Fibroblast of upper back skin (primary cell): Measurements from ENCODE around the gene ASIC4.

ENCODE experiments used
- DNase-seq: peaks from one replicate; pipeline ENCODE4 v3.0.0-alpha.2; 2013

ASIC4 gene, protein sequence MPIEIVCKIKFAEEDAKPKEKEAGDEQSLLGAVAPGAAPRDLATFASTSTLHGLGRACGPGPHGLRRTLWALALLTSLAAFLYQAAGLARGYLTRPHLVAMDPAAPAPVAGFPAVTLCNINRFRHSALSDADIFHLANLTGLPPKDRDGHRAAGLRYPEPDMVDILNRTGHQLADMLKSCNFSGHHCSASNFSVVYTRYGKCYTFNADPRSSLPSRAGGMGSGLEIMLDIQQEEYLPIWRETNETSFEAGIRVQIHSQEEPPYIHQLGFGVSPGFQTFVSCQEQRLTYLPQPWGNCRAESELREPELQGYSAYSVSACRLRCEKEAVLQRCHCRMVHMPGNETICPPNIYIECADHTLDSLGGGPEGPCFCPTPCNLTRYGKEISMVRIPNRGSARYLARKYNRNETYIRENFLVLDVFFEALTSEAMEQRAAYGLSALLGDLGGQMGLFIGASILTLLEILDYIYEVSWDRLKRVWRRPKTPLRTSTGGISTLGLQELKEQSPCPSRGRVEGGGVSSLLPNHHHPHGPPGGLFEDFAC

GRCh38 chr2:219514196-219514761, at the start of gene ASIC4:
Gene ASIC4 (plus strand): TSS chr2:219514482. CDS start chr2:219514725, 243 bp downstream.
- no peak for DNase-seq

GRCh38 chr2:219465659-219466561, 48.4 kb upstream of the ASIC4 start:
- no peak for DNase-seq

DNA sequence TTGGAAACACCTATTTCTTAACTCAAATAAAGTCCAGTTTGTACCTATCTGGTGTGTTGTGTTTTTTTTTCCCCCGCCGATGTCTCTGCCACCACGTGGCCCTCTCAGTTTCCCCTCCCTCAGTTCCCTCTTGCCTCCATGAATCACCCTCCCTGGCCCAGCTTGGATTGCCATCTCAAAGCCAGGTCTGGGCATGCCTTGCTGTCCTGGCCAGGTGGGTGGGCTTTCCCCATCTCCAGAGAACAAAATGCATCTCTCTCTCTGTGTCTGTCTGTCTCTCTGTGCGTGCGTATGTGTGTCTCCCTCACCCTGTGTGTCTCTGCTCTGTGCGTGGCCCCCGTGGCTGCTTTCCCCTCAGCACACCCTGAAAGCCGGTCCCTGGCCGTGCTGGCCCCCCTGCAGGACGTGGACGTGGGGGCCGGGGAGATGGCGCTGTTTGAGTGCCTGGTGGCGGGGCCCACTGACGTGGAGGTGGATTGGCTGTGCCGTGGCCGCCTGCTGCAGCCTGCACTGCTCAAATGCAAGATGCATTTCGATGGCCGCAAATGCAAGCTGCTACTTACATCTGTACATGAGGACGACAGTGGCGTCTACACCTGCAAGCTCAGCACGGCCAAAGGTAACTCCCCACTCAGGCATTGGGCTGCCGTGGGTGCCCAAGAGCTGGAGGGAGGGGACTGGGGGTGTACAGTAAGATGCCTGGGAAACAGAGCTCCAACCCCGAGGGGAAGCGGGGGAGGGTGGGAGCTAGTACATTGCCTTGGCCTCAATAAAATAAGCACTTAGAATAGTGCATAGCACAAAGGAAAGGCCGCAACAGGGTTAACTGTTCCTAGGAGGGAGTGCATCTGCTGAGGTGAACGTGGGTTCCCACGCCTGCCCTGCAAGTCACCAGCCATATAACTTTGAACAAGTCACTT, 47.2 kb upstream of the ASIC4 start:
- no peak for DNase-seq

DNA sequence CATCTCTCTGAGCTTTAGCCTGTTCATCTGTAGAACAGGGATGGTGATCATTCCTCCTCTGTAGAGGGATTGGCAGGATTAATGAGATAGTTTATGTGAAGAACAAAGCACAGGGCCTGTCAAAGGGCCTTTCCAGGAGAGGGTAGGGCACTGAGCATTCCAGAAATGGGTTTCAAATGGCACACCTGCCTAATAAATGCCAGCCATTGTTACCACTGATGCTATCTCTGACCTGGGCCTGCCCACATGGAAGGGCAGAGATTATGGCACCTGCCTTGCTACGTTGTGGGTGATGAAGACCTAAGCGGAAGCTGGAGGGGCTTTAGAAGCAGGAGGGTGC, 46.6 kb upstream of the ASIC4 start:
- no peak for DNase-seq

- DNase-seq = no peak
Observed at GRCh38 chr2:219468410-219469185, 45.7 kb upstream of the ASIC4 start.

DNA sequence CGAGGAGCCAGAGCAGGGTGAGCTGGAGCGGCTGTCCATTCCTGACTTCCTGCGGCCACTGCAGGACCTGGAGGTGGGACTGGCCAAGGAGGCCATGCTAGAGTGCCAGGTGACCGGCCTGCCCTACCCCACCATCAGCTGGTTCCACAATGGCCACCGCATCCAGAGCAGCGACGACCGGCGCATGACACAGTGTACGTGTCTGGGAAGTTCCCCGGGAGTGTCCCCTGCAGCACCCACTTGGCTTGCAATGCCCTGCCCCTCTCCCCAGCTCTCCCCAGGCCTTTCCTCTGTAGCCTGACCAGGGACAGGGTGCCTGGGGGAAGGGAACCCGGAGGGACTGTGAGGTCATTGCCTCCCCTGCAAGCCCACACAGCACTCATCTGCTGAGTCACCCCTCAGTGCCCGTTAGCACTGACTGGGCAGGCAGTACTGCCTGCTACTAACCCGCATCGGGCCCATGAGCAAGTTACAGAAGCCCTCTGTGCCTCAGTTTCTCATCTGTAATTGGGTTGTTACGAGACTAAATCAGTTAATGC, 45.0 kb upstream of the ASIC4 start:
- peak; percentile 41 for DNase-seq

GRCh38 chr2:219470429-219470828, 43.9 kb upstream of the ASIC4 start:
- no peak for DNase-seq

DNA sequence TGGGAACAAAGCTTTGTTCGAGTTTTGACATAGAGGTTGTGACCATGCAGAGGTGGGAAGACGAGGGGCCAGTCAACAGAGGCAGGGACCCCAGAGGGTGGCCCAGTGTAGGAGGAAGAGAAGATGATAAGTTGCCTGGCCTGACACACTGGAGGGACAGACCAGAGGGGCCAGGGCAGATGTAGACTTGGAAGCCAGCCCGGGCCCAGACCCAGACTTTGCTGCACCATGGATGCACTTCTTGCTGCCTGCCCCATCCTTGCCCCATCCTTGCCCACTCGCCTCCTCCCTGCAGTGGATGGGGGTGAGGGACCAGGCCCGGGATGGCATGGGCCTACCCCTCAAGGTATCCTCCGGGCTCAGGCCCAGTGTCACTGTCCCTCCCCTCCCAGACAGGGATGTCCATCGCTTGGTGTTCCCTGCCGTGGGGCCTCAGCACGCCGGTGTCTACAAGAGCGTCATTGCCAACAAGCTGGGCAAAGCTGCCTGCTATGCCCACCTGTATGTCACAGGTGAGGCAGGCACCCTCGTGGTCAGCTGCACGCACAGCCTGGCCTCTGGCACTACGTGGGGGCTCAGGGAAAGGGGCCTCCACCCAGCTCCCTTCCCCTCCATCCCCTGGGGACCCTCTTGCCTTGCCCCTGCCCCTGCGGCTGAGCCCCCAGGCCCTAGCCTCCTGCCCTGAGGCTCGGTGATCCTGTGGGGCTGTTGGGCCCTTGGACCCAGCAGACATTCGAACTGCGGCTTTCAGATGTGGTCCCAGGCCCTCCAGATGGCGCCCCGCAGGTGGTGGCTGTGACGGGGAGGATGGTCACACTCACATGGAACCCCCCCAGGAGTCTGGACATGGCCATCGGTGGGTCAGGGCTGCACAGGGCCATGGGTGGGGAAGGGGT, 42.6 kb upstream of the ASIC4 start:
- DNase-seq = no peak

GRCh38 chr2:219472629-219473187, 41.6 kb upstream of the ASIC4 start:
- DNase-seq = no peak

DNA sequence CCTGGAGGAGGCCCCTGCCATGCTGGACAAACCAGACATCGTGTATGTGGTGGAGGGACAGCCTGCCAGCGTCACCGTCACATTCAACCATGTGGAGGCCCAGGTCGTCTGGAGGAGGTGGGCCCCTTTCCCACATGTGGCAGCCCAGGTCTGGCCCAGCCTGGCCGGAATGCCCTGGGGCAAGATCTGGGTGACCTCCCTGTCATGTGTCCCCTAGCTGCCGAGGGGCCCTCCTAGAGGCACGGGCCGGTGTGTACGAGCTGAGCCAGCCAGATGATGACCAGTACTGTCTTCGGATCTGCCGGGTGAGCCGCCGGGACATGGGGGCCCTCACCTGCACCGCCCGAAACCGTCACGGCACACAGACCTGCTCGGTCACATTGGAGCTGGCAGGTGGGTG, 40.8 kb upstream of the ASIC4 start:
- no peak for DNase-seq

GRCh38 chr2:219474285-219475060, 39.8 kb upstream of the ASIC4 start:
- no peak for DNase-seq

- no peak for DNase-seq
Observed at GRCh38 chr2:219475278-219475677, 39.0 kb upstream of the ASIC4 start.

GRCh38 chr2:219475697-219476651, 38.3 kb upstream of the ASIC4 start:
- DNase-seq = peak; percentile 83

DNA sequence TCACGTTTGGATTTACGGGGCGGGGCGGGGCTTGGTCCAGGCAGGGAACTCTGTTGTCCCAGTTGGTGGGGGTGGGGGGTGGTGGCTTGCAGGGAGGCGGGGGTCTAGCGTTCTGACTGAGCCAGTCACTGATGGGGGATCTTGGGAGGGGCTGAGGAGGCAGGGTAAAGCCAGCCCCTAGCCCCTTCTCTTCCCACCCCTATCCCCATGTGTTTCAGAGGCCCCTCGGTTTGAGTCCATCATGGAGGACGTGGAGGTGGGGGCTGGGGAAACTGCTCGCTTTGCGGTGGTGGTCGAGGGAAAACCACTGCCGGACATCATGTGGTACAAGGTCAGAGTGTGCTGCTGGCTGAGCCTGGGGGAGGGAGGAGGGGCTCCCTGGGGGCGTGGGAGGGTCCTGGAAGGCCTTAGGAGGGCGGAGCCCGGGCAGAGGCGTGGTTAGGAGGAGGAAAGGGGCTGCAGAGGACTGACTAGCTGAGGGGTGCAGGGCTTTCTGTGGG, 37.6 kb upstream of the ASIC4 start:
- DNase-seq = no peak

- no peak for DNase-seq
Observed at GRCh38 chr2:219477179-219477578, 37.1 kb upstream of the ASIC4 start.

DNA sequence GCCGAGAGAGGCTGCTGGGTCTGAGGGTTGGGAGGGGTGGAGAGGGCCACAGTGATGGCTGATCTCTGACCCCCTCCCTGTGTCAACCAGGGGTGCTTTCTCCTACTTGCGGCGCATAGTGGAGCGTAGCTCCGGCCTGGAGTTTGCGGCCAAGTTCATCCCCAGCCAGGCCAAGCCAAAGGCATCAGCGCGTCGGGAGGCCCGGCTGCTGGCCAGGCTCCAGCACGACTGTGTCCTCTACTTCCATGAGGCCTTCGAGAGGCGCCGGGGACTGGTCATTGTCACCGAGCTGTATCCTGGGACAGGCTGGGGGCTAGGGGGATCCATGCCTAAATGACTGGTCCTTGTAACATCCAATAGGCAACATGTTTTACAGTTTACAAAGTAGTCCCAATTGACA, 36.5 kb upstream of the ASIC4 start:
- no peak for DNase-seq

DNA sequence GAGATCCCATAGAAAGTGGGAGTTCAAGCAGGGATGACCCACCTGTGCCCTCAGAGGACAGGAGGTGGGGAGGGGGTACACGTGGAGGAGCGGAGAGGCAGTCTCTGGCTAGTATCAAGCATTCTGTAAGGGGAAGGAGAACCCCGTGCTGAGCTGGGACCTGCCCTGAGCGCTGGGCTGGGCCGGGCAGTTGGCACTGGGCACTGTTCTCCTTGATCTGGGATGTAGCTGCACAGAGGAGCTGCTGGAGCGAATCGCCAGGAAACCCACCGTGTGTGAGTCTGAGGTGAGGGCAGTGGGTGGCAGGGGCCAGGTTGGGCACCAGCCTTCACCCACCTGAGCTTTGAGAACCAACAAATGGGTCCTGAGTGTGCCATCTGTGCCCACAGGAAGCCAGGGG, 35.4 kb upstream of the ASIC4 start:
- DNase-seq = no peak

DNA sequence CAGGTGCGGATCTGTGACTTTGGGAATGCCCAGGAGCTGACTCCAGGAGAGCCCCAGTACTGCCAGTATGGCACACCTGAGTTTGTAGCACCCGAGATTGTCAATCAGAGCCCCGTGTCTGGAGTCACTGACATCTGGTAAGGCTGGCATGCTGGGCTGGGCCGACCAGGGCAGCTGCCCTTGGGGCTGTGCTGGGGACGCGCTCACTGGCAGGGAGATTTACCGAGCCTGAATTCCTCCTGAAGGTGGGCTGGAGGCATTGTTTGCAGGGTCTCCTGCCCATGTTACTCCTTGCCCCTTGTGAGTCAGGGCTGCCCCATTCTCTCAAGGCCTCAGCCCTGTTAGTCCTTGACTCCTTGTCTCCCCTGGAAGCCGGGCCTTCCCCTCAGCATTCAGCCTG, 34.3 kb upstream of the ASIC4 start:
- DNase-seq = no peak
